Measurements from ENCODE around the gene TREH.

DNA sequence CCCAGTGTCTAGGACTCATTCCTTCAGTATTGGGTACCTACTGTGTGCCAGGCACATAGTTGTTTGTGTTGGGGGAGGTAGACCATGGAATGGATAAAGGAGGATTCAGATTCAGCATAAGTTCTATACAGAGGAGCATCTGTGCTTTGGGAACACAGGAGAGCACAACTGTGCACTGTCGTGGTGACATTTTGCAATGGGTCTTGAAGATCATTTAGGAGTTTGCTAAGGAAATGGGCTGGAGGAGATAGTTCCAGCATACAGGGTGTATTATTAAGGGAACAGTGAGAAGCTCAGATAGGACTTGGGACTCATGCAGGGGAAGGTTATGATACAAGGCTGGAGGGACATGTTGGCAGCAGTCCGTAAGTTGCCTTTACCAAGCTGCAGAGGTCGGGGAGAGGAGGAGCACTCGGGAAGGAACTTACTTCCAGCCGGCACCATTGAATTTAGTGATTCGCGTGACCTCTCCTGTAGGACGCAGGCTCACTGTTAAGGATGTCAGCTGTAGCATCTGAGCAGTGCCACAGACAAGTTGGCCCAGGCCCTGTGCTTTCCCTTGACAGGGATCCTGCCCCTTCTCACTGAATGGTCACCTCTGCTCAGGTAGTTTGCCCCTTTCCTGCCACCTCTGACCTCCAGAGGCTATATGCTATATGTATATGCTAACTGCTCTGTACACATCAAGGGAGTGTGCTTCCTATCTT is 25.6 kb downstream of the TREH start:
- TF ChIP-seq CTCF (IDR thresholded peaks at IDR 0.05) (no peak), POLR2A (IDR thresholded peaks at IDR 0.05) (no peak)
